Measurements from ENCODE around the gene ATRIP. TPM values are rescaled to one million over a fixed set of nuclear protein-coding genes. Genes with fewer than 3 reads are reported as not detected.
"Not testable (repeated sequence)": the region's sequence is repeated elsewhere in the genome, so short reads cannot be mapped to it uniquely, and the experiment has no call there.

Gene ATRIP
- total RNA-seq, 1 donor: 5.1 TPM

- H3K4me1 ChIP-seq (ENCODE audit: insufficient read depth, low read length): peaks cover 51% of the 10 kb centered on the region
- H3K9me3 ChIP-seq (ENCODE audit: low read depth, low read length): no peaks in the 10 kb centered on the region
- no peaks in the 10 kb centered on the region for H3K27me3 ChIP-seq (ENCODE audit: insufficient read depth, low read length)
- no peak overlapping the region for H3K4me3 ChIP-seq (ENCODE audit: low read length)
These were observed 18.6 kb downstream of the ATRIP start for GRCh38 chr3:48465237-48465530.

GRCh38 chr3:48465531-48466378 is 19.2 kb downstream of the ATRIP start:
- Histone ChIP-seq H3K9me3 (ENCODE audit: low read depth, low read length) (no peaks in the 10 kb centered on the region), H3K27me3 (ENCODE audit: insufficient read depth, low read length) (no peaks in the 10 kb centered on the region), H3K4me3 (ENCODE audit: low read length) (peak overlapping the region; percentile 82), H3K4me1 (ENCODE audit: insufficient read depth, low read length) (peaks cover 57% of the 10 kb centered on the region)

GRCh38 chr3:48466386-48467109 is 20.0 kb downstream of the ATRIP start:
- Histone ChIP-seq H3K4me1 (ENCODE audit: insufficient read depth, low read length) (peaks cover 65% of the 10 kb centered on the region), H3K9me3 (ENCODE audit: low read depth, low read length) (no peaks in the 10 kb centered on the region), H3K27me3 (ENCODE audit: insufficient read depth, low read length) (no peaks in the 10 kb centered on the region), H3K4me3 (ENCODE audit: low read length) (peak overlapping the region; percentile 82)

- peak overlapping the region; percentile 82 for H3K4me3 ChIP-seq (ENCODE audit: low read length)
- no peaks in the 10 kb centered on the region for H3K9me3 ChIP-seq (ENCODE audit: low read depth, low read length)
- H3K27me3 ChIP-seq (ENCODE audit: insufficient read depth, low read length): no peaks in the 10 kb centered on the region
- H3K4me1 ChIP-seq (ENCODE audit: insufficient read depth, low read length): peaks cover 70% of the 10 kb centered on the region
These were observed 20.5 kb downstream of the ATRIP start for GRCh38 chr3:48467110-48467454.

- H3K9me3 ChIP-seq (ENCODE audit: low read depth, low read length): no peaks in the 10 kb centered on the region
- H3K4me1 ChIP-seq (ENCODE audit: insufficient read depth, low read length): peaks cover 75% of the 10 kb centered on the region
- no peaks in the 10 kb centered on the region for H3K27me3 ChIP-seq (ENCODE audit: insufficient read depth, low read length)
- peak overlapping the region; percentile 82 for H3K4me3 ChIP-seq (ENCODE audit: low read length)
These were observed 21.1 kb downstream of the ATRIP start for GRCh38 chr3:48467473-48468267.

- Histone ChIP-seq H3K27me3 (ENCODE audit: insufficient read depth, low read length) (no peaks in the 10 kb centered on the region), H3K4me1 (ENCODE audit: insufficient read depth, low read length) (peaks cover 78% of the 10 kb centered on the region), H3K9me3 (ENCODE audit: low read depth, low read length) (no peaks in the 10 kb centered on the region), H3K4me3 (ENCODE audit: low read length) (no peak overlapping the region)
These were observed 21.8 kb downstream of the ATRIP start for GRCh38 chr3:48468329-48468731.

GRCh38 chr3:48469046-48469915 is 22.7 kb downstream of the ATRIP start:
- H3K27me3 ChIP-seq (ENCODE audit: insufficient read depth, low read length): no peaks in the 10 kb centered on the region
- H3K4me1 ChIP-seq (ENCODE audit: insufficient read depth, low read length): peaks cover 83% of the 10 kb centered on the region
- H3K9me3 ChIP-seq (ENCODE audit: low read depth, low read length): no peaks in the 10 kb centered on the region

GRCh38 chr3:48470286-48470685 is 23.7 kb downstream of the ATRIP start:
- Histone ChIP-seq H3K4me3 (ENCODE audit: low read length) (no peak overlapping the region), H3K27me3 (ENCODE audit: insufficient read depth, low read length) (no peaks in the 10 kb centered on the region), H3K4me1 (ENCODE audit: insufficient read depth, low read length) (peaks cover 78% of the 10 kb centered on the region), H3K9me3 (ENCODE audit: low read depth, low read length) (no peaks in the 10 kb centered on the region)

More at GRCh38 chr3:48469046-48469915, 22.7 kb downstream of the ATRIP start:
- no peak overlapping the region for H3K4me3 ChIP-seq (ENCODE audit: low read length)

- no peaks in the 10 kb centered on the region for H3K9me3 ChIP-seq (ENCODE audit: low read depth, low read length)
- H3K4me1 ChIP-seq (ENCODE audit: insufficient read depth, low read length): peaks cover 62% of the 10 kb centered on the region
- no peaks in the 10 kb centered on the region for H3K27me3 ChIP-seq (ENCODE audit: insufficient read depth, low read length)
- H3K4me3 ChIP-seq (ENCODE audit: low read length): peak overlapping the region; percentile 81
These were observed 26.1 kb downstream of the ATRIP start for GRCh38 chr3:48472673-48472922.

- Histone ChIP-seq H3K27me3 (ENCODE audit: insufficient read depth, low read length) (no peaks in the 10 kb centered on the region), H3K4me3 (ENCODE audit: low read length) (peak overlapping the region; percentile 81), H3K4me1 (ENCODE audit: insufficient read depth, low read length) (peaks cover 62% of the 10 kb centered on the region), H3K9me3 (ENCODE audit: low read depth, low read length) (no peaks in the 10 kb centered on the region)
These were observed 26.5 kb downstream of the ATRIP start for GRCh38 chr3:48472923-48473616.

GRCh38 chr3:48473617-48473952 is 27.0 kb downstream of the ATRIP start:
- Histone ChIP-seq H3K4me3 (ENCODE audit: low read length) (no peak overlapping the region), H3K4me1 (ENCODE audit: insufficient read depth, low read length) (peaks cover 62% of the 10 kb centered on the region), H3K27me3 (ENCODE audit: insufficient read depth, low read length) (no peaks in the 10 kb centered on the region), H3K9me3 (ENCODE audit: low read depth, low read length) (no peaks in the 10 kb centered on the region)

GRCh38 chr3:48474031-48474430 is 27.5 kb downstream of the ATRIP start:
- H3K4me3 ChIP-seq (ENCODE audit: low read length); H3K9me3 ChIP-seq (ENCODE audit: low read depth, low read length); H3K27me3 ChIP-seq (ENCODE audit: insufficient read depth, low read length): not testable (repeated sequence)
- peaks cover 62% of the 10 kb centered on the region for H3K4me1 ChIP-seq (ENCODE audit: insufficient read depth, low read length)

GRCh38 chr3:48474619-48475018 is 28.1 kb downstream of the ATRIP start:
- H3K27me3 ChIP-seq (ENCODE audit: insufficient read depth, low read length): no peaks in the 10 kb centered on the region
- peaks cover 62% of the 10 kb centered on the region for H3K4me1 ChIP-seq (ENCODE audit: insufficient read depth, low read length)

GRCh38 chr3:48475188-48475587 is 28.7 kb downstream of the ATRIP start:
- Histone ChIP-seq H3K9me3 (ENCODE audit: low read depth, low read length) (no peaks in the 10 kb centered on the region), H3K4me1 (ENCODE audit: insufficient read depth, low read length) (peaks cover 61% of the 10 kb centered on the region), H3K4me3 (ENCODE audit: low read length) (no peak overlapping the region), H3K27me3 (ENCODE audit: insufficient read depth, low read length) (no peaks in the 10 kb centered on the region)

More at GRCh38 chr3:48474619-48475018, 28.1 kb downstream of the ATRIP start:
- no peaks in the 10 kb centered on the region for H3K9me3 ChIP-seq (ENCODE audit: low read depth, low read length)
- H3K4me3 ChIP-seq (ENCODE audit: low read length): no peak overlapping the region

All from mononuclear cell (primary cell).